ENCODE data around the gene PML.

The PML gene

DNA sequence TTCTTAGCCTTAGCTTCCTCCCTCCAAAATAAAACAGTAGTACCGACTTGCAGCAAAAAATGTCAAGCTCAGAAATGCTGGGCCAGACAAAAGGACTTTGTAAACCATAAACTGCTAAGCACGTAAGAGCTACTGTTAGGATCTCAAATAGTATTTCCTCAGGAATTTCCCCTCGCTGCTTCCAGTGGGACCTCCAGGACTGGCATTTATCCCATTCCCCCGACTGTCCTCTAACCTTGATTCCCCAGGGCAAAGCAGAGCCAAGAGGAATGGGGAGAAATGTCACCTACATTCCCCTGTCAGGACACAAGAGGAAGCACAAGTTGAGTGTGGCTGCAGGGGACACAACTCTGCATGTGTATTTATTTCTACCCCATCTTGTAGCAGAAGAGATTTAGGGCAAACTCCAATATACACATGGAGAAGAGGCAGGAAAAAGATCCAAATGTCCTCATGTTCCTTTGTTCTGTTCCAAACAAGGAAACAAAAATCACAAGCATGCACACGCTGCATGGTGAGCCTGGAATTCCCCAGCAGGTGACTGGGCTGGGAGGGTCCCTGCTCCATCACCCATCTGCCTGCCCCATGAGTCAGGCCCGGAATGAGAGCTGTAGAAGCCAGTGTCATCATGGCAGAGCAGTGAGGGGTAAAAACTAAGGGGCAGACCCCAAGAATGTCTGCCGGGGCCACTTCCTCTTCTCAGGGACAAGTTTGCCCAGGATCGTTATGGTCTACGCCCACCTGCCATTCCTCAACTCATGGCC lies 6.7 kb upstream of the PML start:
- H3K27me3 ChIP-seq (replicated peaks; ENCODE audit: control insufficient read depth, insufficient read depth, low read length) = no peaks in the 10 kb centered on the region
- H3K9ac ChIP-seq (ENCODE audit: low read length) = peak overlapping the region; percentile 7
- H3K9me3 ChIP-seq (ENCODE audit: control insufficient read depth, low read length) = no peaks in the 10 kb centered on the region
- H3K4me3 ChIP-seq (ENCODE audit: low read length) = no peak overlapping the region
- H3K4me1 ChIP-seq (ENCODE audit: control insufficient read depth, insufficient read depth, low read length) = peaks cover 94% of the 10 kb centered on the region
- peaks cover 7% of the 10 kb centered on the region for H3K36me3 ChIP-seq (ENCODE audit: control insufficient read depth, insufficient read depth, low read length, severe bottlenecking)
- DNase-seq (ENCODE audit: low read depth) = no peak

GRCh38 chr15:73988445-73988969 lies 6.0 kb upstream of the PML start:
- Histone ChIP-seq H3K27me3 (replicated peaks; ENCODE audit: control insufficient read depth, insufficient read depth, low read length) (no peaks in the 10 kb centered on the region), H3K4me3 (ENCODE audit: low read length) (no peak overlapping the region)

DNA sequence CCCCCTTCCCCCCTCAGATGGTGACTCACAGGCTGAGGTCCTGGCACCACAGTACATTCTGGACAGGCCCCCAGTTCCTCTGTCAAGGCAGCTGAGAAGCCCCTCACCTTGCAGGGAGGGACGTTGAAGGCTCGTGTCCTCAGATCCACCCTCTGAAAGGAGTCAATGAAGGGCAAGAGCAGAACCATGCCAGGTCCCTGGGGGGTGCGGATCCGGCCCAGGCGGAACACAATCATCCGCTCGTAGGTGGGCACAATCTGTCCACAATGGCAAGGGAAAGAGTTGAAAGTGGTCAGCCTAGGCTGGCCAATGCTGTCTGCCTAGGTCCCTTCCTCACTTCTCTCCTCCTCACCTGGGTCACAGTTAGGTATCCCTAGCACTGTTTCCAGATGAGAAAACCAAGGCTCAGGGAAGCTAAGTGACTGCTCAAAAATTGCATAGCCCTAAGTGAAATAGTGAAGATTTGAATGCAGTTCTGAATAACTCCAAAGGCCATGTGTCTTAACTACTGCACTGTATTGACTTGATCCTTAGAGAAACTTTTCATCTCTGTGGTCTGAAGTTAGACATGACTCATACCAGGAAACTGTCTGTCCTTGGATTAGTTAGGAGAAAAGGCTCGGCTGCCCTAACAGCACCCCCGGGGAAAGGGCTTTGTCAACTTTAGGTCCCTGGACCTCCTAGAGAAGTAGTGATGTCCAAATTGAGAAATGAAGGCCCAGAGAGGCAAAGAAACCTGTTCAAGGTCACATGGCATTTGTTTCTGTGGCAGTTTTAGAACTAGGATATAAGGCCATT lies 5.3 kb upstream of the PML start:
- no peaks in the 10 kb centered on the region for H3K27me3 ChIP-seq (replicated peaks; ENCODE audit: control insufficient read depth, insufficient read depth, low read length)
- H3K4me1 ChIP-seq (ENCODE audit: control insufficient read depth, insufficient read depth, low read length) = peaks cover 91% of the 10 kb centered on the region
- H3K36me3 ChIP-seq (ENCODE audit: control insufficient read depth, insufficient read depth, low read length, severe bottlenecking) = peaks cover 7% of the 10 kb centered on the region
- H3K9ac ChIP-seq (ENCODE audit: low read length) = peak overlapping the region; percentile 92
- no peaks in the 10 kb centered on the region for H3K9me3 ChIP-seq (ENCODE audit: control insufficient read depth, low read length)
- DNase-seq (ENCODE audit: low read depth) = peak; percentile 83
- H3K4me3 ChIP-seq (ENCODE audit: low read length) = peak overlapping the region; percentile 40

More at GRCh38 chr15:73988445-73988969, 6.0 kb upstream of the PML start:
- DNase-seq (ENCODE audit: low read depth) = no peak
- Histone ChIP-seq H3K36me3 (ENCODE audit: control insufficient read depth, insufficient read depth, low read length, severe bottlenecking) (peaks cover 7% of the 10 kb centered on the region), H3K4me1 (ENCODE audit: control insufficient read depth, insufficient read depth, low read length) (peaks cover 91% of the 10 kb centered on the region), H3K9me3 (ENCODE audit: control insufficient read depth, low read length) (no peaks in the 10 kb centered on the region), H3K9ac (ENCODE audit: low read length) (peak overlapping the region; percentile 72)

DNA sequence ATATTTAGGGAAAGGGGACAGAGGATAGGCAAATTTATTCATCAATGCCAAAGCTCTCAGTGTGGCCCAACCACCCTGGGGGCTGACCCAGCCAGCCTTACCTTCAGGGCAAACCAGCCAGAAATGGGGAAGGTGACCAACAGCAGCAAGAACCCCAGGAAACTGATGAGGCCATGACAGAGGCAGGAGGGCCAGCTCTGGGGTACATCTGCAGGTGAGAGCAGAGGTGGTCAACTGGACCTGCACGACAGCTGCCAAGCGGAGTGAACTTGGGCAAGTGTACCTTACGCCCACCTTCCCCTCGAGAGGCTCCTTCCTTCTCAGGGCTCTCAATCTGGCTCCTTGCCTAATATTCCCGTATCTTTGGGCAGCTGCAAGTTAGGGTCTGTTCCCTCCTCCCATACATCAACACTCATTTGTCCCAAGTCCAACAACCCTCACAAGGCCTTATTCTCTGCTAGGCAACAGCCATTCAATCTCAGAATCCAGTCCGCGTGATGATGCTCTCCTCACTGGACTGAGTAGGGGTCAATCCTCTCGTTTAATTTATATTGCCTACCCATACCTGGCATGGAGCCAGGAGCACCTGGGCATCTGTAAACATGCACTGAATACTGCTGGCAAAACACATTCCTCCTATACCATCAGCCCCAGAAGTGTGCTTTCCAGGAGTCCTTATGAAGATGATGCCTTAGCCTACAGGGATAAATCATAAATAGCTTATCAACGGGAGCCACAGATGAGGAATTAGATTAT lies 4.1 kb upstream of the PML start:
- no peak for DNase-seq (ENCODE audit: low read depth)
- no peaks in the 10 kb centered on the region for H3K27me3 ChIP-seq (replicated peaks; ENCODE audit: control insufficient read depth, insufficient read depth, low read length)
- H3K4me3 ChIP-seq (ENCODE audit: low read length) = peak overlapping the region; percentile 84

DNA sequence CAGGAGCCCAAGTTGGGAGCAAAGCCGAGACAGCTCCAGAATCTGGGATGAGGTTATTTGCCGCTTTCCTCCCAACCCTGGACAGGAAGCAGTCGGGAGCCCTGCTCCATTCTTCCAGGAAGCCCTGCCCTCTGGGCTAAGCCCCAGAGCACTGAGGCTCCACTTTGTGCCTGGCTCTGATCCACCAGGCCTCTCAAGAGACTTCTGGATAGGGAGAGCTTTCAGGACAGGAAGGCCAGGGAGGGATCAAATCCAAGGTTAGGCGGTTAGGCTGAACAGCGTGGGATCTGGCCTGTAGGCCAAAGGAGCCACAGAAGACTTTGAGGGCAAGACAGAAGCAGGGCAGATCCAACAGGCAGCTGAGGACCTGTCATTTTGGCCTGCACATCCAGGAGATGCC lies 3.3 kb upstream of the PML start:
- no peaks in the 10 kb centered on the region for H3K27me3 ChIP-seq (replicated peaks; ENCODE audit: control insufficient read depth, insufficient read depth, low read length)
- H3K9ac ChIP-seq (ENCODE audit: low read length) = peak overlapping the region; percentile 92
- DNase-seq (ENCODE audit: low read depth) = peak; percentile 28
- H3K9me3 ChIP-seq (ENCODE audit: control insufficient read depth, low read length) = no peaks in the 10 kb centered on the region
- H3K4me1 ChIP-seq (ENCODE audit: control insufficient read depth, insufficient read depth, low read length) = peaks cover 75% of the 10 kb centered on the region
- H3K36me3 ChIP-seq (ENCODE audit: control insufficient read depth, insufficient read depth, low read length, severe bottlenecking) = peaks cover 7% of the 10 kb centered on the region
- peak overlapping the region; percentile 84 for H3K4me3 ChIP-seq (ENCODE audit: low read length)

More for the DNA sequence above, 4.1 kb upstream of the PML start:
- Histone ChIP-seq H3K36me3 (ENCODE audit: control insufficient read depth, insufficient read depth, low read length, severe bottlenecking) (peaks cover 7% of the 10 kb centered on the region), H3K4me1 (ENCODE audit: control insufficient read depth, insufficient read depth, low read length) (peaks cover 79% of the 10 kb centered on the region), H3K9me3 (ENCODE audit: control insufficient read depth, low read length) (no peaks in the 10 kb centered on the region), H3K9ac (ENCODE audit: low read length) (peak overlapping the region; percentile 92)

- Histone ChIP-seq H3K9me3 (ENCODE audit: control insufficient read depth, low read length) (no peaks in the 10 kb centered on the region), H3K4me3 (ENCODE audit: low read length) (peak within 1 kb of the TSS; percentile 84), H3K36me3 (ENCODE audit: control insufficient read depth, insufficient read depth, low read length, severe bottlenecking) (peaks cover 7% of the 10 kb centered on the region), H3K9ac (ENCODE audit: low read length) (peak within 1 kb of the TSS; percentile 92), H3K4me1 (ENCODE audit: control insufficient read depth, insufficient read depth, low read length) (peaks cover 75% of the 10 kb centered on the region), H3K27me3 (replicated peaks; ENCODE audit: control insufficient read depth, insufficient read depth, low read length) (no peaks in the 10 kb centered on the region)
- peak; percentile 97 for DNase-seq (ENCODE audit: low read depth)
Observed at GRCh38 chr15:73991726-73992593, 2.6 kb upstream of the PML start, which contains the start of gene STOML1. Gene STOML1, minus strand, starts transcription at chr15:73992295. Its CDS starts 72 bp downstream, at chr15:73992223.

DNA sequence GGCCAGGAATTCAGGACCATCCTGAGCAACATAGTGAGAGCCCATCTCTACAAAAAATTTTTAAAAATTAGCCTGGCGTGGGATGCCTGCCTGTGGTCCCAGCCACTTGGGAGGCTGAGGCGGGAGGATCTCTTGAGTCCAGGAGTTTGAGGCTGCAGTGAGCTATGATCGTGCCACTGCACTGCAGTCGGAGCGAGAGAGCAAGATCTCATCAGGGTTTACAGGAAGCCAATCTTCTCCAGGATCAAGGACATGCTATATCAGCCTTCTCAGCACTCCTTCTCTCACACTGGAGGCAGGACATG lies 2.0 kb upstream of the PML start:
- no peaks in the 10 kb centered on the region for H3K9me3 ChIP-seq (ENCODE audit: control insufficient read depth, low read length)
- no peaks in the 10 kb centered on the region for H3K27me3 ChIP-seq (replicated peaks; ENCODE audit: control insufficient read depth, insufficient read depth, low read length)
- peaks cover 7% of the 10 kb centered on the region for H3K36me3 ChIP-seq (ENCODE audit: control insufficient read depth, insufficient read depth, low read length, severe bottlenecking)
- no peak for DNase-seq (ENCODE audit: low read depth)
- H3K4me1 ChIP-seq (ENCODE audit: control insufficient read depth, insufficient read depth, low read length) = peaks cover 71% of the 10 kb centered on the region
- peak overlapping the region; percentile 92 for H3K9ac ChIP-seq (ENCODE audit: low read length)
- H3K4me3 ChIP-seq (ENCODE audit: low read length) = peak overlapping the region; percentile 26

- DNase-seq (ENCODE audit: low read depth) = no peak
- Histone ChIP-seq H3K27me3 (replicated peaks; ENCODE audit: control insufficient read depth, insufficient read depth, low read length) (no peaks in the 10 kb centered on the region), H3K4me1 (ENCODE audit: control insufficient read depth, insufficient read depth, low read length) (peaks cover 71% of the 10 kb centered on the region), H3K9me3 (ENCODE audit: control insufficient read depth, low read length) (no peaks in the 10 kb centered on the region), H3K36me3 (ENCODE audit: control insufficient read depth, insufficient read depth, low read length, severe bottlenecking) (peaks cover 6% of the 10 kb centered on the region), H3K4me3 (ENCODE audit: low read length) (peak overlapping the region; percentile 98), H3K9ac (ENCODE audit: low read length) (peak overlapping the region; percentile 98)
Observed at GRCh38 chr15:73993211-73993994, 1.1 kb upstream of the PML start.

DNA sequence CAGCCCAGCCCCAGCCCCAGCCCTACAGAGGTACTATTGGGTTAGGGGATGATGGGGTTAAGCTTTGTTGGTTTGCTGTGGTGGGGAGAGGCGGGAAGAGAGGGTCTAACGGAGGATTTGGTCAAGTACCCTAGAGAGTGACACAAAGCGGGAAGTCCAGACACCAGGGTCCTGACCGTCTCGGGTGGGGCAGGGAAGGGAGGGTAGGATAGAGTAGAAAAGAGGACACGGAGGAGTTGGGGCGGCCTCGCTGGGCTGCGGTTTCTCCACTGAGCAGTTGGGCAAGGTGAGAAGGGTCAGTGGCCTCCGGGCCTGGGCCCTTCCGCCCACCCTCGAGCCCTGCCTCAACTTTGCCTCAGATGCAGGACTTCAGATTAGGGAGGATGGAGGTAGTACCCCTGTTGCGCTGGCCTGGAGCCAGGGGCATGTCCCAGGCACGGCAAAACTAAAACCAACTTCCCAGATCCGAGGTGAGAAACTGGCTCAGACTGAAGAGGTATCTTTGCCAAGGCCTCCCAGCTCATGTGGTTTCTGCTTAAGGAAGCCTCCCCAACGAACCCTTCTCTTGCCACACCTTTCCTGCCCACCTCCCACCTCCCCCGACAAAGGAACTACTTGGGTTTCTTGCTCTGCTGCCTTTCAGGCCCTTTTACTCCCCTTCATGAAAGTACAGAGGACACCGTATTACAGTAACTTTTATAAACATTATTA lies 551 bp downstream of the PML start:
- peaks cover 19% of the 10 kb centered on the region for H3K36me3 ChIP-seq (ENCODE audit: control insufficient read depth, insufficient read depth, low read length, severe bottlenecking)
- peak overlapping the region; percentile 98 for H3K4me3 ChIP-seq (ENCODE audit: low read length)
- DNase-seq (ENCODE audit: low read depth) = peak; percentile 46
- no peaks in the 10 kb centered on the region for H3K9me3 ChIP-seq (ENCODE audit: control insufficient read depth, low read length)
- no peaks in the 10 kb centered on the region for H3K27me3 ChIP-seq (replicated peaks; ENCODE audit: control insufficient read depth, insufficient read depth, low read length)
- peaks cover 62% of the 10 kb centered on the region for H3K4me1 ChIP-seq (ENCODE audit: control insufficient read depth, insufficient read depth, low read length)
- peak overlapping the region; percentile 98 for H3K9ac ChIP-seq (ENCODE audit: low read length)

Measured in adipocyte (in vitro differentiated cells).